ENCODE results near the gene NFASC. TPM values are rescaled to one million over a fixed set of nuclear protein-coding genes. Genes with fewer than 3 reads are reported as not detected.

Gene NFASC
- total and polyA plus RNA-seq, 9 of the 15 experiments (the other 6 are each of a cell fraction or from before 2014, with no cell fraction given): 0.03 to 0.16 (median 0.06) TPM; not detected in 6

DNA sequence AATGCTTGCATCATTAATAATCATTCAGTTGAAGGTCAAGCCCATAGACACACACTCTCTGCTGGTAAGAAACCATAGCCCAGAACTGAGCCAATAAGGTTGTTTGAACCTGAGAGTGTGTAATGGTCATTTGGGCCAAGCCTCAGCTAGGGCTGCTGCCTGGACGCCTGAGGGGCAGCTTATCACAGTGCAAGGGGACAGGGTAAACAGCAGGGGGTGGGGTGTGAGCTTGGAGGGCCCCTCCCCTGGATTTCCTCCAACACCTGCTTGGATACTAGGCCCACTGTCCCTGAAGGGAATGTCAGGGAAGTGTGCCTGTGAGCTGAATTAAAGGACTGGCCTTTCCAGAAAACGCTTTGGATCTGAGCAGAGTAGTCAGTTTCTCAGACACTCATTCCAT lies 147.7 kb downstream of the NFASC start:
- no TSS peak for BruUV-seq (replicated peaks)
- H3K4me3 ChIP-seq: no peak overlapping the region
- no peak for TF ChIP-seq MCM3 (IDR thresholded peaks at IDR 0.05)
- TF ChIP-seq, protein P1, sequence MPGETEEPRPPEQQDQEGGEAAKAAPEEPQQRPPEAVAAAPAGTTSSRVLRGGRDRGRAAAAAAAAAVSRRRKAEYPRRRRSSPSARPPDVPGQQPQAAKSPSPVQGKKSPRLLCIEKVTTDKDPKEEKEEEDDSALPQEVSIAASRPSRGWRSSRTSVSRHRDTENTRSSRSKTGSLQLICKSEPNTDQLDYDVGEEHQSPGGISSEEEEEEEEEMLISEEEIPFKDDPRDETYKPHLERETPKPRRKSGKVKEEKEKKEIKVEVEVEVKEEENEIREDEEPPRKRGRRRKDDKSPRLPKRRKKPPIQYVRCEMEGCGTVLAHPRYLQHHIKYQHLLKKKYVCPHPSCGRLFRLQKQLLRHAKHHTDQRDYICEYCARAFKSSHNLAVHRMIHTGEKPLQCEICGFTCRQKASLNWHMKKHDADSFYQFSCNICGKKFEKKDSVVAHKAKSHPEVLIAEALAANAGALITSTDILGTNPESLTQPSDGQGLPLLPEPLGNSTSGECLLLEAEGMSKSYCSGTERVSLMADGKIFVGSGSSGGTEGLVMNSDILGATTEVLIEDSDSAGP (CRISPR knock-in tag; IDR thresholded peaks at IDR 0.05): no peak
- TF ChIP-seq CBX3 (IDR thresholded peaks at IDR 0.05; ENCODE audit: borderline replicate concordance in 1 of 2, low read length in 2 of 2): no peak
- no peak for TF ChIP-seq ELF4 (CRISPR knock-in tag; IDR thresholded peaks at IDR 0.05)
- TF ChIP-seq XRCC5 (IDR thresholded peaks at IDR 0.05; ENCODE audit: low read depth, low read length): no peak
- TF ChIP-seq BRD9 (IDR thresholded peaks at IDR 0.05; ENCODE audit: low read depth, partially characterized antibody): no peak
- TF ChIP-seq, protein P2, sequence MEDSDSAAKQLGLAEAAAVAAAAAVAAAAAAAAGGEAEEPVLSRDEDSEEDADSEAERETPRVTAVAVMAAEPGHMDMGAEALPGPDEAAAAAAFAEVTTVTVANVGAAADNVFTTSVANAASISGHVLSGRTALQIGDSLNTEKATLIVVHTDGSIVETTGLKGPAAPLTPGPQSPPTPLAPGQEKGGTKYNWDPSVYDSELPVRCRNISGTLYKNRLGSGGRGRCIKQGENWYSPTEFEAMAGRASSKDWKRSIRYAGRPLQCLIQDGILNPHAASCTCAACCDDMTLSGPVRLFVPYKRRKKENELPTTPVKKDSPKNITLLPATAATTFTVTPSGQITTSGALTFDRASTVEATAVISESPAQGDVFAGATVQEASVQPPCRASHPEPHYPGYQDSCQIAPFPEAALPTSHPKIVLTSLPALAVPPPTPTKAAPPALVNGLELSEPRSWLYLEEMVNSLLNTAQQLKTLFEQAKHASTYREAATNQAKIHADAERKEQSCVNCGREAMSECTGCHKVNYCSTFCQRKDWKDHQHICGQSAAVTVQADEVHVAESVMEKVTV (CRISPR knock-in tag; IDR thresholded peaks at IDR 0.05): no peak
- TF ChIP-seq POLR3G (IDR thresholded peaks at IDR 0.05; ENCODE audit: extremely low read depth, insufficient read length, insufficient replicate concordance): no peak
- no peak for TF ChIP-seq ZNF23 (CRISPR knock-in tag; IDR thresholded peaks at IDR 0.05)
- TF ChIP-seq, protein P3, sequence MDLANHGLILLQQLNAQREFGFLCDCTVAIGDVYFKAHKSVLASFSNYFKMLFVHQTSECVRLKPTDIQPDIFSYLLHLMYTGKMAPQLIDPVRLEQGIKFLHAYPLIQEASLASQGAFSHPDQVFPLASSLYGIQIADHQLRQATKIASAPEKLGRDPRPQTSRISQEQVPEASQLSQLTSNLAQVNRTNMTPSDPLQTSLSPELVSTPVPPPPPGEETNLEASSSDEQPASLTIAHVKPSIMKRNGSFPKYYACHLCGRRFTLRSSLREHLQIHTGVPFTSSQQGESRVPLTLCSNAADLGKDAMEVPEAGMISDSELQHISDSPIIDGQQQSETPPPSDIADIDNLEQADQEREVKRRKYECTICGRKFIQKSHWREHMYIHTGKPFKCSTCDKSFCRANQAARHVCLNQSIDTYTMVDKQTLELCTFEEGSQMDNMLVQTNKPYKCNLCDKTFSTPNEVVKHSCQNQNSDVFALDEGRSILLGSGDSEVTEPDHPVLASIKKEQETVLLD (IDR thresholded peaks at IDR 0.05): no peak
- no peak for TF ChIP-seq YY1 (IDR thresholded peaks at IDR 0.05; ENCODE audit: borderline replicate concordance in 1 of 3, control insufficient read depth in 1 of 3, extremely low read depth in 1 of 3, insufficient read depth in 3 of 3, insufficient read length in 1 of 3, insufficient replicate concordance in 2 of 3, low read depth in 1 of 3, low read length in 2 of 3)

More for the DNA sequence above, 147.7 kb downstream of the NFASC start:
- Histone ChIP-seq H3K36me3 (ENCODE audit: control insufficient read depth, insufficient read depth, low read length) (no peaks in the 10 kb centered on the region), H3K4me2 (ENCODE audit: insufficient read depth, low read length) (no peak overlapping the region), H3K9me3 (replicated peaks; ENCODE audit: control insufficient read depth, insufficient read depth, low read depth, low read length) (no peaks in the 10 kb centered on the region), H3K4me1 (replicated peaks in 1 of 2; ENCODE audit: control insufficient read depth in 2 of 2, insufficient read depth in 2 of 2, low read length in 2 of 2) (no peaks in the 10 kb centered on the region), H3K9ac (ENCODE audit: insufficient read depth in 1 of 2, low read depth in 2 of 2, low read length in 2 of 2) (no peak overlapping the region), H3K27me3 (ENCODE audit: control insufficient read depth in 2 of 2, insufficient read depth in 2 of 2, low read length in 2 of 2) (peaks cover 68 to 89% of the 10 kb centered on the region in 2 experiments), H3K79me2 (ENCODE audit: control insufficient read depth, insufficient read depth, low read length) (no peaks in the 10 kb centered on the region), H2AFZ (ENCODE audit: low read depth, low read length) (no peak overlapping the region), H3K9me1 (ENCODE audit: control insufficient read depth, insufficient read depth, low read length) (no peaks in the 10 kb centered on the region), H3K27ac (ENCODE audit: extremely low read depth, low read depth, low read length) (no peak overlapping the region), H4K20me1 (replicated peaks; ENCODE audit: control insufficient read depth, insufficient read depth, low read length) (peaks cover 17% of the 10 kb centered on the region; the same call in 1 of the 2 replicates)
- no peak for FAIRE-seq
- in situ Hi-C loops (cut with MboI) (no loop called here), intact Hi-C loops (cut with micrococcal nuclease) (no loop called here)
- CTCF ChIA-PET (ENCODE audit: low intra/inter-chr PET ratio): no interaction called here
- WGBS (ENCODE audit: insufficient coverage, low coverage, missing lambda C conversion rate): 0% methylated on average over 2 of the region's 2 CpGs
- no peak for ATAC-seq
- POLR2A ChIA-PET: interaction anchor here (1.1 kb wide), 1 partner anchor 22 kb away, joined by 3 read pairs; no protein-coding TSS in a partner anchor
- no peak for DNase-seq (ENCODE audit: extremely low read depth in 1 of 4, low spot score in 3 of 4)

All from K562 (cell line).